Raji (cell line): Measurements from ENCODE around the gene SUOX.
A peak's percentile ranks its signal among the peaks of the same experiment; 100 is the strongest.

ENCODE experiments used
- POLR2A ChIP-seq: IDR thresholded peaks from 2 replicates; pipeline ENCODE4 v1.6.1; 2011; ENCODE audit warnings: low read depth, low read length, control low read depth; ENCODE audit not compliant: insufficient read depth

SUOX gene

DNA sequence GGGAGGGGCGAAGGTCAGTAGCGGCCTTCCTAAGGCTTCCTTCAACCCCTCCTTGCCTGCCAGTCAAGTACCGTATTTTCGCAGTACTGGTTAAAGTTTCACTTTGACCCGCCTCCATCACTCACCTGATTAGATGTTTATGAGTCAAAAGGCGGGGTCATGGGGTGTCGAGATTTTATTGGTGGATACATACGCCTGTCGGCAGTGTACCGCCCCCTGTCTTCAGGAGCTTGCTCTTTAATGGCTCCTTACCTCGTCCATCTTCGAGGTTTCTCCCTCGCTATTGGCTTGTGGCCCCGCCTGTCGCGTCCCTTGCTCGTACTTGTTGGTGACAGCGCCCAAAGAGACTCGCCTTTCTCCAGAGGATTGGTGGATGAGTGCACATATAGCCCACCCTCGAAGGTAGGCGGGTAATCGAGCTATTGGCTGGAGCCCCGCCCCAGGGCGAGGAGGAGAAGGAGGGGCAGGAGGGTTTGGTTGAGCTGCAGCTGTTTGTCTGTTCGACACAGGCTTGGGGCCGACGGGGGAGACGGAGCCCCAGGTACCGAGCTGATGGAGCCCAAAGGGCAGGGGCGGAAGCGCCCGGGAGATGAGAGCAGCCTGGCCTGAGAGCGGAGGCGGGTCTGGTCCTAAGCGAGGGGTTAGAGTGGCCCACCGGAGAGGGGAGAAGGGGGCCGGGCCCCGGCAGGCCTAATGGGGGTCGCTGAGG, 23.3 kb upstream of the SUOX start, which contains the start of gene RAB5B:
RAB5B (plus strand) TSS at position 480 of the 709 bp plus-strand sequence. CDS start 12,883 bp downstream, outside the sequence.
- TF ChIP-seq POLR2A, result peak; percentile 87

DNA sequence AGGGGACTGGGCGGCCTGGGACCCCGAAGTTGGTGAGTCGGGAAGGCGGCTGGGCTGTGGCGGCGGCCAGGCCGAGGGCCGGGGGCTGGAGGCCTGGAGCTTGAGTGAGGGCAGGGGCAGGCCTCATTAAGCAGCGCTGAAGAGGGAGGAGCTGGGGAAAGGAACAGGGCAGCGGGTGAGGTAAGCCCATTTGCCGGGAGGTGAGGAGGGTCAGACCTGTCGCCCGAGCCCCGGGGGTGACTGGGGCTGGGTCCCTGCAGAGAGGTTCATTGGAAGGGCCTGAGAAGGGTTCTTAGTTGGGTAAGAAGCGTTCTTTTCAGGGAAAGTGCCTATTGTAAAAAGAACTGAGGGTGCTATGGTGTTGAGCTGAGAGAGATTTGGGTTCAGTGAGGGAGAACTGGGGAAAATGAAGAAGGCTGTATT, 22.8 kb upstream of the SUOX start:
- TF ChIP-seq POLR2A, result no peak

GRCh38 chr12:55978393-55978792, 18.7 kb upstream of the SUOX start:
- TF ChIP-seq POLR2A, result no peak

DNA sequence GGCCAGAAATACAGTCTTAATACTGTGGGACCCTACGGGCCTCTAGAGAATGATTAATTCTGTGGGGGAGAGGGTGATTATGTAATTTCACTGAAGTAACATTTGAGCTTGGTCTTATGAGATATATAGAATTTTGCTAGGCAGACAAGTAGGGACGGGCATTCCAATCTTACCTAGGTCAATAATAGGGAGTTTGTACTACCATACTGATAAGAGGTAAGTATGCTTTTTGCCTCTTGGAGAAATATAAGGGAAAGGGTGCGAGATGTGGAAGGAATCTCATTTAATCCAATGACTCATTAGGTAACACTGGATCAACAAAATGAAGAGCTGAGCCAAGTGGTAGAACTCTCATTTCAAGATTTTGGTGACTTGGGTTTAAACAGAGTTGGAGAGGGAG, 18.0 kb upstream of the SUOX start:
- TF ChIP-seq POLR2A, result no peak

- no peak for TF ChIP-seq POLR2A
Observed at GRCh38 chr12:55982319-55982936, 14.6 kb upstream of the SUOX start.

- TF ChIP-seq POLR2A, result no peak
Observed at GRCh38 chr12:55983232-55983842, 13.7 kb upstream of the SUOX start.

DNA sequence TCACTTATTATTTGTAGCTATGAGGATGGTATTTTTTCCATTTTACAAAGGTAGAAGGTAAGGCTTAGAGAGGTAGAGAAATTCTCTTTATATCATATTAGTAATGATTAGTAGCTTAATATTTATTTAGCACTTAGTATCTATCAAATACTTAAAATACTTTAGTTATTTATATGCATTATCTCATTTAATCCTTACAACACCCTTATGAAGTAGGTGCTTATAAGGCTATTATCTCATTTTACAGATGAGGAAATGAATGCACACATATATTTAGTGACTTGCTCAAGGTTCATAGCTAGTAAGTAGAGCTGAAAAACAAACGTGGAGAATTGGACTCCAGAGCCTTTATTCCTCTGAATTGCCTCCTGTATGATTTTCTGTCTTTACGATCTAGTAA, 12.2 kb upstream of the SUOX start:
- no peak for TF ChIP-seq POLR2A

DNA sequence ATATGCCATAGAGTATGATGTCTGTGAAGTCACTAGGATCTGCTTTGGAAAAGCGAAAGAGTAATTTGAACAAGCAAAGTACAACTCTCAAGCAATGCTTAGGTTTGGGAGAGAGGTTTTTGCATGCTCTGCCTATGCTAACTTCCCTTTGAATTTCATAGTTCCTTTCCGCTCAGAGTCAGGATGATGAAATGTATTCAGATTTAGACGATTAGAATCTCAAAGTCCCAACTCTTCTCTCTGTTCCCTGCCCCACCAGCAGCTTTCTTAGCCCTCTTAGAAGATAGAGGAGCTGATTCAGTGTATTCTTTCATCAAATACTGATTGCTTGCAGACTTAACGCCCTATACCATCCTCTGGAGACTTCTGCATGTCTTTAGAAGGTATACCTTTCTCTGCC, 11.7 kb upstream of the SUOX start:
- no peak for TF ChIP-seq POLR2A

GRCh38 chr12:55991110-55991509, 6.0 kb upstream of the SUOX start:
- no peak for TF ChIP-seq POLR2A

GRCh38 chr12:55993230-55993853, 3.7 kb upstream of the SUOX start:
- TF ChIP-seq POLR2A, result no peak

GRCh38 chr12:55995366-55995765, 1.7 kb upstream of the SUOX start:
- TF ChIP-seq POLR2A, result no peak

DNA sequence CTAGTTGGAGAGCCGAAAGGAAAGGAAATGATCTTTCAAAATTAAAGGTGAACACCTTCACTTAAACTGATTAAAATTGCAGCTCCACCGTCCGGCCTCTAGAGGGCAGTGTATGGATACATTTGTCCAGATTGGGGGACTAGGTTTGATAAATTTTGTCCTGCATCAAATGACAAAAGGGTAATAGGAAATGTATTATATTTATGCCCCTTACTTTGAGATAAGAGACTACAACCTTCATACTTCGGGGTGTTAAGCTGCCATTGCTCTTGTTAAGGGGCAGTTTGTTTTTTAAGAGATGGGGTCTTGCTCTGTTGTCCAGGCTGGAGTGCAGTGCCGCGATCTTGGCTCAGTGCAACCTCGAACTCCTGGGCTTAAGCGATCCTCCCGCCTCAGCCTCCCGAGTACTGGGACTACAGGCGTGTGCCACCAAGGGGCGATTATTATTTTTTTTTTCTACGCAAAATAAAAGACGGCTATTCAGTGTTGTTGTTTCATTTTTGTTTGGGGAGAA, 818 bp upstream of the SUOX start:
- TF ChIP-seq POLR2A, result no peak

GRCh38 chr12:55997535-55997859, 421 bp downstream of the SUOX start:
- no peak for TF ChIP-seq POLR2A

DNA sequence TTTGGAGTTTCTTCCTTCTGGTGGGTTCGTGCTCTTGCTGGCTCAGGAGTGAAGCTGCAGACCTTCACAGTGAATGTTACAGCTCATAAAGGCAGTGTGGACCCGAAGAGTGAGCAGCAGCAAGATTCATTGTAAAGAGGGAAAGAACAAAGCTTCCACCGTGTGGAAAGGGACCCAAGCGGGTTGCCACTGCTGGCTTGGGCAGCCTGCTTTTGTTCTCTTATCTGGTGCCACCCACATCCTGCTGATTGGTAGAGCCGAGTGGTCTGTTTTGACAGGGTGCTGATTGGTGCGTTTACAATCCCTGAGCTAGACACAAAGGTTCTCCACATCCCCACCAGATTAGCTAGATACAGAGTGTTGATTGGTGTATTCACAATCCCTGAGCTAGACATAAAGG, 2.4 kb downstream of the SUOX start:
- peak; percentile 33; the same call in 1 of the 2 replicates for TF ChIP-seq POLR2A

DNA sequence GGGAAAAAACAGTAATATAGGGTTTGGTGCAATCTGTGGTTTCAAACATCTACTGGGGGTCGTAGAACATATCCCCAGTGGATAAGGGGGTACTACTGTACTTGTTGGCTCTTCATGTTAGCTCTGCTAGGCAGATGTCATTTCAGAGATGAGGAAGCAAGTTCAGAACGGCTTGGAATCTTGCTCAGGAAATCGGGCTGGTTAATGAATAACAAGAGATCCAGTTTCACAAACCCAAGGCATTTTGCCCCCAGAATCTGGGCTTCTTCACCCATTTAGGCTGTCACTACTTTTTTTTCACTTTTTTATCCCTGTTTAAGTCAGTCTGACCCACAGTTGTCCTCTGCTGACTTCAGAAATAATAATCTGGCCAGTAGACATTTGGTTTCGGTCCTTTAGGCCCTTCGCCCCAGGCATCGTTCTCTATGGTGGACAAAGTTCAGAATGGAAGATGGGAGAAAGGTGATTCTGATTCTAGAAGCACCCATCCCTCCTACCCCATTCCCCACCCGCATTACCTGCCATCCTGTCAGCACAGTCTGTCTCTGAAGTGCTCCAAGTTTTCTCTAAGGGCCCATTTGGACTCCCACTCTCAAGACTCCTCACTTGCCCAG, 4.5 kb downstream of the SUOX start:
- TF ChIP-seq POLR2A, result no peak
